Measurements from ENCODE around the gene KSR2. TPM values are rescaled to one million over a fixed set of nuclear protein-coding genes. Genes with fewer than 3 reads are reported as not detected.

KSR2 gene
- total RNA-seq, 2 experiments from 2014 or later = 0.03 to 0.15 TPM

- POLR2A ChIA-PET = no interaction called here
- H3K36me3 ChIP-seq (ENCODE audit: insufficient read depth, low read length) = no peaks in the 10 kb centered on the region
- no peak for TF ChIP-seq EZH2phosphoT487 (IDR thresholded peaks at IDR 0.05; ENCODE audit: borderline replicate concordance, low read depth, low read length)
- TF ChIP-seq, protein P1, sequence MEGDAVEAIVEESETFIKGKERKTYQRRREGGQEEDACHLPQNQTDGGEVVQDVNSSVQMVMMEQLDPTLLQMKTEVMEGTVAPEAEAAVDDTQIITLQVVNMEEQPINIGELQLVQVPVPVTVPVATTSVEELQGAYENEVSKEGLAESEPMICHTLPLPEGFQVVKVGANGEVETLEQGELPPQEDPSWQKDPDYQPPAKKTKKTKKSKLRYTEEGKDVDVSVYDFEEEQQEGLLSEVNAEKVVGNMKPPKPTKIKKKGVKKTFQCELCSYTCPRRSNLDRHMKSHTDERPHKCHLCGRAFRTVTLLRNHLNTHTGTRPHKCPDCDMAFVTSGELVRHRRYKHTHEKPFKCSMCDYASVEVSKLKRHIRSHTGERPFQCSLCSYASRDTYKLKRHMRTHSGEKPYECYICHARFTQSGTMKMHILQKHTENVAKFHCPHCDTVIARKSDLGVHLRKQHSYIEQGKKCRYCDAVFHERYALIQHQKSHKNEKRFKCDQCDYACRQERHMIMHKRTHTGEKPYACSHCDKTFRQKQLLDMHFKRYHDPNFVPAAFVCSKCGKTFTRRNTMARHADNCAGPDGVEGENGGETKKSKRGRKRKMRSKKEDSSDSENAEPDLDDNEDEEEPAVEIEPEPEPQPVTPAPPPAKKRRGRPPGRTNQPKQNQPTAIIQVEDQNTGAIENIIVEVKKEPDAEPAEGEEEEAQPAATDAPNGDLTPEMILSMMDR (conservative IDR thresholded peaks at IDR 0.05; ENCODE audit: low read length) = no peak
- no peak overlapping the region for H3K4me3 ChIP-seq (ENCODE audit: low read depth, low read length, poor library complexity, severe bottlenecking)
- no peak overlapping the region for H2AFZ ChIP-seq (ENCODE audit: low read length)
- H4K20me1 ChIP-seq (ENCODE audit: insufficient read depth, low read length) = no peaks in the 10 kb centered on the region
- no peaks in the 10 kb centered on the region for H3K9me3 ChIP-seq (ENCODE audit: low read length)
- DNase-seq (ENCODE audit: low spot score) = no peak
- BruUV-seq (replicated peaks) = no TSS peak
- H3K27ac ChIP-seq (ENCODE audit: low read depth, low read length, poor library complexity, severe bottlenecking) = no peak overlapping the region
- CTCF ChIA-PET (ENCODE audit: unreplicated experiment) = no interaction called here
- intact Hi-C loops (cut with micrococcal nuclease; ENCODE audit: unreplicated experiment) = no loop called here
- H3K9me2 ChIP-seq (ENCODE audit: insufficient read depth, low read length) = no peaks in the 10 kb centered on the region
- H3K4me2 ChIP-seq (ENCODE audit: low read length) = no peak overlapping the region
- no peaks in the 10 kb centered on the region for H3K79me2 ChIP-seq (ENCODE audit: insufficient read depth, low read depth, low read length)
- no peaks in the 10 kb centered on the region for H3K4me1 ChIP-seq (ENCODE audit: insufficient read depth, low read length, poor library complexity, severe bottlenecking)
Observed at GRCh38 chr12:117528538-117528937, 440.3 kb downstream of the KSR2 start.

DNA sequence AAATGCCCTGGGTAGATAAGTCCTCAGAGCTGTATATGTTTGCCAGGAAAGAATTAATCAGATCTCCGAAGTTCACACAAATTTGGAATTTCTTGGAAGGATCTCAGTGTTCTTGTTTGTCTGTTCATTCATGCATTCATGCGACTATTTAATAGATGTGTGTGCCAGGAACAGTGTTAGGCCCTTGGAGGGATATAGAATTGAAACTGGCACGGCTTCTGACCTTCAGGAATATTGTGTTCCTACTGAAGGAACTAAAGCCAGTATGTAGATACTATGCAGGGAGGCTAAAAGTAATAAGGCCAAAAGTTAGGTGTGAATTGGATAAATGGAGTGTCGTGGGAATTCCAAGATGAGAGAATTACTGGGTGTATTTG, 441.3 kb downstream of the KSR2 start:
- no peaks in the 10 kb centered on the region for H3K9me3 ChIP-seq (ENCODE audit: low read length)
- H3K4me1 ChIP-seq (ENCODE audit: insufficient read depth, low read length, poor library complexity, severe bottlenecking) = no peaks in the 10 kb centered on the region
- no peak overlapping the region for H3K4me2 ChIP-seq (ENCODE audit: low read length)
- no TSS peak for BruUV-seq (replicated peaks)
- no peaks in the 10 kb centered on the region for H3K9me2 ChIP-seq (ENCODE audit: insufficient read depth, low read length)
- no peak for DNase-seq (ENCODE audit: low spot score)
- TF ChIP-seq, protein P1 (conservative IDR thresholded peaks at IDR 0.05; ENCODE audit: low read length) = no peak
- CTCF ChIA-PET (ENCODE audit: unreplicated experiment) = no interaction called here
- no peak overlapping the region for H3K27ac ChIP-seq (ENCODE audit: low read depth, low read length, poor library complexity, severe bottlenecking)
- intact Hi-C loops (cut with micrococcal nuclease; ENCODE audit: unreplicated experiment) = no loop called here
- H3K36me3 ChIP-seq (ENCODE audit: insufficient read depth, low read length) = no peaks in the 10 kb centered on the region
- no peaks in the 10 kb centered on the region for H4K20me1 ChIP-seq (ENCODE audit: insufficient read depth, low read length)
- H3K79me2 ChIP-seq (ENCODE audit: insufficient read depth, low read depth, low read length) = no peaks in the 10 kb centered on the region
- POLR2A ChIA-PET = interaction anchor here (0.7 kb wide), 1 partner anchor 21 kb away, joined by 3 read pairs; no protein-coding TSS in a partner anchor
- H3K4me3 ChIP-seq (ENCODE audit: low read depth, low read length, poor library complexity, severe bottlenecking) = no peak overlapping the region
- no peak overlapping the region for H2AFZ ChIP-seq (ENCODE audit: low read length)

GRCh38 chr12:117526757-117527478, 441.9 kb downstream of the KSR2 start:
- ChIA-PET CTCF (ENCODE audit: unreplicated experiment) (no interaction called here), POLR2A (interaction anchor here (0.7 kb wide), 1 partner anchor 21 kb away, joined by 3 read pairs; no protein-coding TSS in a partner anchor)
- TF ChIP-seq, protein P1 (conservative IDR thresholded peaks at IDR 0.05; ENCODE audit: low read length) = no peak
- no peak for TF ChIP-seq EZH2phosphoT487 (IDR thresholded peaks at IDR 0.05; ENCODE audit: borderline replicate concordance, low read depth, low read length)
- no peak overlapping the region for H2AFZ ChIP-seq (ENCODE audit: low read length)
- no peak overlapping the region for H3K4me3 ChIP-seq (ENCODE audit: low read depth, low read length, poor library complexity, severe bottlenecking)
- intact Hi-C loops (cut with micrococcal nuclease; ENCODE audit: unreplicated experiment) = no loop called here
- H3K9me3 ChIP-seq (ENCODE audit: low read length) = no peaks in the 10 kb centered on the region
- H3K27ac ChIP-seq (ENCODE audit: low read depth, low read length, poor library complexity, severe bottlenecking) = no peak overlapping the region
- no peak for DNase-seq (ENCODE audit: low spot score)
- BruUV-seq (replicated peaks) = no TSS peak
- H3K4me2 ChIP-seq (ENCODE audit: low read length) = no peak overlapping the region
- no peaks in the 10 kb centered on the region for H3K9me2 ChIP-seq (ENCODE audit: insufficient read depth, low read length)
- no peaks in the 10 kb centered on the region for H3K36me3 ChIP-seq (ENCODE audit: insufficient read depth, low read length)
- H3K4me1 ChIP-seq (ENCODE audit: insufficient read depth, low read length, poor library complexity, severe bottlenecking) = no peaks in the 10 kb centered on the region
- H4K20me1 ChIP-seq (ENCODE audit: insufficient read depth, low read length) = no peaks in the 10 kb centered on the region
- H3K79me2 ChIP-seq (ENCODE audit: insufficient read depth, low read depth, low read length) = no peaks in the 10 kb centered on the region

Data from OCI-LY7 (cell line).